Activated CD8-positive, alpha-beta T cell treated with anti-CD3 and anti-CD28 coated beads for 36 hours (primary cell): ENCODE measurements around the gene TBKBP1. TPM values are rescaled to one million over a fixed set of nuclear protein-coding genes. Genes with fewer than 3 reads are reported as not detected.
A peak's percentile ranks its signal among the peaks of the same experiment; 100 is the strongest.

ENCODE experiments used
- ATAC-seq: fragments of 200-7000 bp; cut with Tn5 transposase; one replicate; pipeline ENCODE4 v1.10.0; 2021; ENCODE audit warnings: mild to moderate bottlenecking, moderate library complexity
- CTCF ChIA-PET: fragments of 350-600 bp; sonication (Branson Sonifier 250); formaldehyde crosslinking; loops from one replicate; lab custom pipeline; 2021; ENCODE audit warnings: antibody characterized with exemption; lab: Charles Lee
- POLR2A ChIA-PET: fragments of 350-600 bp; sonication (Branson Sonifier 250); formaldehyde crosslinking; loops from one replicate; lab custom pipeline; 2021; ENCODE audit warnings: antibody characterized with exemption; lab: Charles Lee
- DNase-seq: peaks from one replicate; pipeline ENCODE4 v3.0.0-alpha.2; 2020
- H3K27ac Mint-ChIP-seq: one replicate; pipeline ENCODE4 v1.8.0; 2021; ENCODE audit warnings: mild to moderate bottlenecking, mixed read lengths
- H3K27me3 Mint-ChIP-seq: one replicate; pipeline ENCODE4 v1.8.0; 2021; ENCODE audit warnings: mixed read lengths
- H3K36me3 Mint-ChIP-seq: one replicate; pipeline ENCODE4 v1.8.0; 2021; ENCODE audit warnings: low read depth, mixed read lengths
- H3K4me1 Mint-ChIP-seq: one replicate; pipeline ENCODE4 v1.8.0; 2021; ENCODE audit warnings: low read depth, mixed read lengths
- H3K4me3 Mint-ChIP-seq: one replicate; pipeline ENCODE4 v1.8.0; 2021; ENCODE audit warnings: mild to moderate bottlenecking, moderate library complexity, mixed read lengths
- H3K9me3 Mint-ChIP-seq: one replicate; pipeline ENCODE4 v1.8.0; 2021; ENCODE audit warnings: mixed read lengths
- CTCF ChIP-seq: fragments of 200-600 bp; IDR thresholded peaks from one replicate; pipeline ENCODE4 v1.8.0; 2022; ENCODE audit warnings: antibody characterized with exemption, mild to moderate bottlenecking
- intact Hi-C: fragments of 100-400 bp; cut with micrococcal nuclease; formaldehyde crosslinking; loops from one replicate; pipeline ENCODE4 v1.10.0; 2022
- total RNA-seq, 2 experiments: library from RNA; stranded (reverse); gene quantifications; one replicate each; pipeline ENCODE4 v1.2.3, GENCODE V29; 2021

TBKBP1 gene
- total RNA-seq, 2 experiments from 2014 or later = 12.4 to 13.6 TPM

GRCh38 chr17:47716375-47716774, 22.4 kb downstream of the TBKBP1 start:
- no peaks in the 10 kb centered on the region for H3K27me3 Mint-ChIP-seq
- H3K4me3 Mint-ChIP-seq = peak overlapping the region; percentile 62
- DNase-seq (peak; percentile 56), ATAC-seq (no peak)
- H3K4me1 Mint-ChIP-seq = peaks cover 90% of the 10 kb centered on the region
- POLR2A ChIA-PET = interaction anchor here (0.6 to 11.4 kb wide), 6 partner anchors 9 to 66 kb away, joined by 3 to 233 read pairs (median 32); partner anchors contain the start of genes KPNB1, TBKBP1 and TBX21
- intact Hi-C loops = no loop called here
- H3K27ac Mint-ChIP-seq = peak overlapping the region; percentile 94
- no peak for TF ChIP-seq CTCF
- no peaks in the 10 kb centered on the region for H3K9me3 Mint-ChIP-seq
- H3K36me3 Mint-ChIP-seq = no peaks in the 10 kb centered on the region
- CTCF ChIA-PET = interaction anchor here (1.2 to 13.9 kb wide), 3 partner anchors 13 to 24 kb away, joined by 5 to 240 read pairs (median 40); partner anchors contain the start of gene TBX21

- H3K27me3 Mint-ChIP-seq = no peaks in the 10 kb centered on the region
- intact Hi-C loops = no loop called here
Observed at GRCh38 chr17:47717261-47717697, 23.3 kb downstream of the TBKBP1 start.

GRCh38 chr17:47717979-47718621, 24.1 kb downstream of the TBKBP1 start:
- H3K27me3 Mint-ChIP-seq = no peaks in the 10 kb centered on the region
- ChIA-PET CTCF (interaction anchor here (0.9 to 13.9 kb wide), 10 partner anchors 9 to 228 kb away, joined by 3 to 240 read pairs (median 4); partner anchors contain the start of genes KPNB1 and TBX21), POLR2A (interaction anchor here (0.6 to 11.4 kb wide), 12 partner anchors 8 to 390 kb away, joined by 3 to 233 read pairs (median 5); partner anchors contain the start of genes KPNB1, SNX11, TBKBP1 and TBX21)
- H3K4me3 Mint-ChIP-seq = peak overlapping the region; percentile 62
- H3K4me1 Mint-ChIP-seq = peaks cover 84% of the 10 kb centered on the region
- H3K36me3 Mint-ChIP-seq = no peaks in the 10 kb centered on the region
- DNase-seq (peak; percentile 54), ATAC-seq (peak; percentile 4)
- intact Hi-C loops = loop anchor here (2.0 kb wide), 2 partner anchors 15 kb away; partner anchors contain the start of gene TBX21
- H3K27ac Mint-ChIP-seq = peak overlapping the region; percentile 94
- TF ChIP-seq CTCF = no peak
- no peaks in the 10 kb centered on the region for H3K9me3 Mint-ChIP-seq

More at GRCh38 chr17:47717261-47717697, 23.3 kb downstream of the TBKBP1 start:
- Mint-ChIP-seq H3K27ac (peak overlapping the region; percentile 94), H3K4me1 (peaks cover 90% of the 10 kb centered on the region), H3K36me3 (no peaks in the 10 kb centered on the region), H3K9me3 (no peaks in the 10 kb centered on the region), H3K4me3 (peak overlapping the region; percentile 62)
- CTCF ChIA-PET = interaction anchor here (1.0 to 13.9 kb wide), 6 partner anchors 10 to 51 kb away, joined by 3 to 240 read pairs (median 6); partner anchors contain the start of gene TBX21
- DNase-seq = peak; percentile 80
- ATAC-seq = peak; percentile 15
- POLR2A ChIA-PET = interaction anchor here (1.3 to 11.4 kb wide), 6 partner anchors 8 to 67 kb away, joined by 4 to 233 read pairs (median 32); partner anchors contain the start of genes KPNB1, TBKBP1 and TBX21
- peak; percentile 63 for TF ChIP-seq CTCF

- DNase-seq (peak; percentile 39), ATAC-seq (peak; percentile 1)
- intact Hi-C loops = loop anchor here (2.0 kb wide), 2 partner anchors 14 to 16 kb away; partner anchors contain the start of gene TBX21
- H3K27ac Mint-ChIP-seq = peak overlapping the region; percentile 94
- H3K4me1 Mint-ChIP-seq = peaks cover 89% of the 10 kb centered on the region
- H3K4me3 Mint-ChIP-seq = peak overlapping the region; percentile 62
- no peaks in the 10 kb centered on the region for H3K36me3 Mint-ChIP-seq
- no peaks in the 10 kb centered on the region for H3K27me3 Mint-ChIP-seq
- H3K9me3 Mint-ChIP-seq = no peaks in the 10 kb centered on the region
- ChIA-PET POLR2A (interaction anchor here (0.6 to 11.4 kb wide), 13 partner anchors 9 to 389 kb away, joined by 3 to 233 read pairs (median 4); partner anchors contain the start of genes KPNB1, SNX11, TBKBP1 and TBX21), CTCF (interaction anchor here (0.9 to 13.9 kb wide), 10 partner anchors 8 to 227 kb away, joined by 3 to 240 read pairs (median 4); partner anchors contain the start of genes KPNB1 and TBX21)
- TF ChIP-seq CTCF = no peak
Observed at GRCh38 chr17:47718634-47719405, 24.9 kb downstream of the TBKBP1 start.
